GM12891 (cell line): Measurements from ENCODE around the gene PPARG.

Experiments
- POLR2A ChIP-seq: IDR thresholded peaks from 2 replicates; pipeline ENCODE4 v1.6.1; 2011; ENCODE audit warnings: low read depth, low read length, control low read depth
- POLR2AphosphoS5 ChIP-seq: IDR thresholded peaks from 2 replicates; pipeline ENCODE4 v1.6.1; 2011; ENCODE audit warnings: low read depth, low read length, control low read depth
- POU2F2 ChIP-seq: IDR thresholded peaks from 2 replicates; pipeline ENCODE4 v1.6.1; 2011; ENCODE audit warnings: low read depth, mild to moderate bottlenecking, control low read depth, low read length, moderate library complexity
- TAF1 ChIP-seq: IDR thresholded peaks from 2 replicates; pipeline ENCODE4 v1.6.1; 2011; ENCODE audit warnings: low read depth, low read length, control low read depth

DNA sequence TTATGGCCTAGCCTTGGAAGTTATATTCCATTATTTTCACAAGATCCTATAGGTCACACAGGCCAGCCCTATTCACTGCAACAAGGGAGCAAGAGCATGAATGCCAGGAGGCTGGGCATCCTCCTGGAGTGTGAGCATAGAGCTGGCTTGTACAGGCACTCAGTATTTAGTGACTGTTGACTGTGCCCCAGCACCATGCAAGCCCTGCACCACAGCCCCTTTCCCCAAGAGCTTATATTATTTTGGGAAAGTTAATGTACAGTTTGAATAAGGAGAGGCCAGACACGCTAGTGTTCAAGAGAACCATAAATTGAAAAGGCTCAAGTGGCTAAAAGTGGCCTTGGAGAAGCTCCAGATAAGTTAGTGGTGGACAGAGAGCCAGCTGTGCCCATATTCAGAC lies 163.1 kb downstream of the PPARG start:
- TF ChIP-seq POLR2A (no peak), POLR2AphosphoS5 (no peak), TAF1 (no peak), POU2F2 (no peak)
